GM13976 (cell line): ENCODE measurements around the gene ZNF8.

Experiments used
- DNase-seq: peaks from one replicate; pipeline ENCODE4 v3.0.0; 2012; ENCODE audit warnings: low spot score
- in situ Hi-C: fragments of 300-500 bp; cut with MboI; formaldehyde crosslinking; loops from one replicate; pipeline ENCODE4 v1.12.0; 2022; ENCODE audit warnings: low sequenced_read_pairs, mixed read lengths, inconsistent platforms; ENCODE audit not compliant: unreplicated experiment
- TF ChIP-seq, protein P1 (sequence below): IDR thresholded peaks from 2 replicates; pipeline ENCODE4 v1.5.1; 2012; ENCODE audit warnings: borderline replicate concordance, mild to moderate bottlenecking; ENCODE audit not compliant: insufficient read depth; ENCODE audit errors: extremely low read depth, missing control alignments, control extremely low read depth

ZNF8 gene

DNA sequence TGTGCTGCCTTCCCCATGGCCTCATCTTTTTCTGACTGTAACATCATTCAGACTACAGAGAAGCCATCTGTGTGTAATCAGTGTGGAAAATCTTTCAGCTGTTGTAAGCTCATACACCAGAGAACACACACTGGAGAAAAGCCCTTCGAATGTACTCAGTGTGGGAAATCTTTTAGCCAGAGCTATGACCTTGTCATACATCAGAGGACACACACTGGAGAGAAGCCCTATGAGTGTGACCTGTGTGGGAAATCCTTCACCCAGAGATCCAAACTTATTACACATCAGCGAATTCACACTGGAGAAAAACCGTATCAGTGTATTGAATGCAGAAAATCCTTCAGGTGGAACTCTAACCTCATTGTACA, 17.2 kb upstream of the ZNF8 start:
- in situ Hi-C loops = no loop called here
- TF ChIP-seq, protein P1, sequence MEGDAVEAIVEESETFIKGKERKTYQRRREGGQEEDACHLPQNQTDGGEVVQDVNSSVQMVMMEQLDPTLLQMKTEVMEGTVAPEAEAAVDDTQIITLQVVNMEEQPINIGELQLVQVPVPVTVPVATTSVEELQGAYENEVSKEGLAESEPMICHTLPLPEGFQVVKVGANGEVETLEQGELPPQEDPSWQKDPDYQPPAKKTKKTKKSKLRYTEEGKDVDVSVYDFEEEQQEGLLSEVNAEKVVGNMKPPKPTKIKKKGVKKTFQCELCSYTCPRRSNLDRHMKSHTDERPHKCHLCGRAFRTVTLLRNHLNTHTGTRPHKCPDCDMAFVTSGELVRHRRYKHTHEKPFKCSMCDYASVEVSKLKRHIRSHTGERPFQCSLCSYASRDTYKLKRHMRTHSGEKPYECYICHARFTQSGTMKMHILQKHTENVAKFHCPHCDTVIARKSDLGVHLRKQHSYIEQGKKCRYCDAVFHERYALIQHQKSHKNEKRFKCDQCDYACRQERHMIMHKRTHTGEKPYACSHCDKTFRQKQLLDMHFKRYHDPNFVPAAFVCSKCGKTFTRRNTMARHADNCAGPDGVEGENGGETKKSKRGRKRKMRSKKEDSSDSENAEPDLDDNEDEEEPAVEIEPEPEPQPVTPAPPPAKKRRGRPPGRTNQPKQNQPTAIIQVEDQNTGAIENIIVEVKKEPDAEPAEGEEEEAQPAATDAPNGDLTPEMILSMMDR = no peak
- DNase-seq = no peak

DNA sequence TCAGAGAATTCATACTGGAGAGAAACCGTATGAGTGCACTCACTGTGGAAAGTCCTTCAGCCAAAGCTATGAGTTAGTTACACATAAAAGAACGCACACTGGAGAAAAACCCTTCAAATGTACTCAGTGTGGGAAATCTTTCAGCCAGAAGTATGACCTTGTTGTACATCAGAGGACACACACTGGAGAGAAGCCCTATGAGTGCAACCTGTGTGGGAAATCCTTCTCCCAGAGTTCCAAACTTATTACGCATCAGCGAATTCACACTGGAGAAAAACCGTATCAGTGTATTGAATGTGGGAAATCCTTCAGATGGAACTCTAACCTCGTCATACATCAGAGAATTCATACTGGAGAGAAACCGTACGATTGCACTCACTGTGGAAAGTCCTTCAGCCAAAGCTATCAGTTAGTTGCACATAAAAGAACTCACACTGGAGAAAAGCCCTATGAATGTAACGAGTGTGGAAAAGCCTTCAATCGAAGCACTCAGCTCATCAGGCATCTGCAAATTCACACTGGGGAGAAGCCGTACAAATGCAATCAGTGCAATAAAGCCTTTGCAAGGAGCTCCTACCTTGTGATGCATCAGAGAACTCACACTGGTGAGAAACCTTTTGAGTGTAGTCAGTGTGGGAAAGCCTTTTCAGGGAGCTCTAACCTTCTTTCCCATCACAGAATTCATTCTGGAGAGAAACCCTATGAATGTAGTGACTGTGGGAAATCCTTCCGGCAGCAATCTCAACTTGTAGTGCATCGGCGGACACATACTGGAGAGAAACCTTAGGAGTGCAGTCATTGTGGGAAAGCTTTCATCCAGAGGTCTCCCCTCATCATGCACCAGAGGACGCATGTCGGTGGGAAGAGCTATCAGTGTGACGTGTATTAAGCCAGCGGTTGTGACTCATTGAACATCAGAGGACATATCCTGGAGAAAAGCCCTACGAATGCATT, 16.5 kb upstream of the ZNF8 start:
- TF ChIP-seq, protein P1 = no peak
- DNase-seq = no peak
- in situ Hi-C loops = no loop called here

DNA sequence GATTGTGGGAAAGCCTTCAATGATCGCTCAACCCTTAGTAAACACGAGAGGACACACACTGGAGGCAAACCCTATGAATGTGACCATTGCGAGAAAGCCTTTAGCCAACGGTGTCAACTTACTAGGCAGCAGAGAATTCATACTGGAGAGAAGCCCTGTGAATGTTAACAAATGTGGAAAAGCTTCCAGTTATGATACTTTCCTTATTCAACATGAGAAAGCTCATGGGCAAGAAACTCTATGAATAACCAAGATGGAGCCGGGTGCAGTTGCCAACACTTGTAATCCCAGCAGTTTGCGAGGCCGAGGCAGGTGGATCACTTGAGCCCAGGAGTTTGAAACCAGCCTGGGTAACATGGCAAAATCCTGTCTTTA, 15.8 kb upstream of the ZNF8 start:
- TF ChIP-seq, protein P1 = no peak
- no peak for DNase-seq
- in situ Hi-C loops = no loop called here

DNA sequence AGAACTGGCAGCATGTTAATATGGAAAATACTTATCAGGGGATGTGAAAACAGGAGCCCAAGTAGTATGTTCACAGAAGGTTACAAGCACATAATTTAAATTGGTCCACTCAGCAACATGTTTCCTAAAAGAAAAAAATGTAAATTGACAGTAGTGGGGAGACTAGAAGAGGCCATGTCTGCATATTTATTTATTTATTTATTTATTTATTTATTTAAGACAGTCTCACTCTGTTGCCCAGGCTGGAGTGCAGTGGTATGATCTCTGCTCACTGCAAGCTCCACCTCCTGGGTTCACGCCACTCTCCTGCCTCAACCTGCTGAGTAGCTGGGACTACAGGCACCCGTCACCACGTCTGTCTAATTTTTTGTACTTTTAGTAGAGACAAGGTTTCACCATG, 13.7 kb upstream of the ZNF8 start:
- in situ Hi-C loops = no loop called here
- TF ChIP-seq, protein P1 = no peak
- DNase-seq = no peak

DNA sequence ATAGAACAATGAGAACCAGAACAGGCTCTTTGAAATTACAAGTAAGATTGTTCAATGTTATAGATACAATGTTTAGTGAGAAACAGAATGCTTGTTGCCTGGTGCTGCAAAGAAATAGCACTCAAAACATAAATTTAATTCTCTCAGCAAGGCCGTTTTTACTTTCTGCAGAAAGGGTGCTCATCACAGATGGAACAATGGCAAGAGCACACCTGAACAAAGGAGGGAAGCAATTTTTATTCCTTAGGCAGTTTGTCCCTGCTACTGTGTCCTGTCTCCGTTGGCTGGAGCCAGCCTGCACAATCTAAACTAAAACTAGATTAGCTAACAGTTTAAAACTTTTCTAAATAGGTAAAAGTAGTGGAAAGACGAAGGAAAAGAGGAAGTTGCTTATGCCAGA, 10.4 kb upstream of the ZNF8 start:
- in situ Hi-C loops = no loop called here
- TF ChIP-seq, protein P1 = no peak
- no peak for DNase-seq

DNA sequence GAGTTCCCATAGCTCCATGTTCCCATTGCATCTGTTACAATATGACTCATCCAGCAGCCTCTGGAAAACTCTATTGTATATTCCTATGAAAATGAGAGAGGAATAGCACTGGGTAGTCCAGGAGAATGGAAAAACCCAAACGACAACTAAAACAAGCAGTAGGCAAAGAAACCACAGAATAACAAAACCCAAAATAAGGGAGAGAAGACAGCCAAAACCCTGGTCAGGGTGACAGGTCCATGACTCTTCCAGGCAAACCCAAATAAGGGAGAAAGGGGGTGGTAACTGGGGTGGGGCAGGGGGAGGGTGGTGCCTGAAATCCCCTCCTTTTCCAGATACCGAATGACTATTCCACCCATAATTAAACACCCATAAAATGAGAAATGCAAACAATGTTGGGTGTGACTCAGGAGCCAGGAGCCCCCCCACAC, 4.0 kb upstream of the ZNF8 start:
- DNase-seq = no peak
- in situ Hi-C loops = no loop called here
- TF ChIP-seq, protein P1 = no peak
